Subcutaneous adipose tissue (tissue), 4 donors: Measurements from ENCODE around the gene DCANP1. TPM values are rescaled to one million over a fixed set of nuclear protein-coding genes. Genes with fewer than 3 reads are reported as not detected.

Experiments used
- total RNA-seq, 4 donors: library from RNA; depleted of rRNA; stranded (reverse); fragments of >200 nt; gene quantifications; one replicate each; pipeline ENCODE4 v1.1.0, GENCODE V29; 2016
- TF ChIP-seq, protein P1 (sequence below): fragments of 450-650 bp; IDR thresholded peaks from one replicate; pipeline ENCODE4 v1.5.1; 2016; ENCODE audit warnings: low read depth, mild to moderate bottlenecking, control low read depth, antibody characterized with exemption, moderate library complexity

DCANP1 gene
- total RNA-seq, 4 donors from 2014 or later, result 0.17 TPM; not detected in 3

DNA sequence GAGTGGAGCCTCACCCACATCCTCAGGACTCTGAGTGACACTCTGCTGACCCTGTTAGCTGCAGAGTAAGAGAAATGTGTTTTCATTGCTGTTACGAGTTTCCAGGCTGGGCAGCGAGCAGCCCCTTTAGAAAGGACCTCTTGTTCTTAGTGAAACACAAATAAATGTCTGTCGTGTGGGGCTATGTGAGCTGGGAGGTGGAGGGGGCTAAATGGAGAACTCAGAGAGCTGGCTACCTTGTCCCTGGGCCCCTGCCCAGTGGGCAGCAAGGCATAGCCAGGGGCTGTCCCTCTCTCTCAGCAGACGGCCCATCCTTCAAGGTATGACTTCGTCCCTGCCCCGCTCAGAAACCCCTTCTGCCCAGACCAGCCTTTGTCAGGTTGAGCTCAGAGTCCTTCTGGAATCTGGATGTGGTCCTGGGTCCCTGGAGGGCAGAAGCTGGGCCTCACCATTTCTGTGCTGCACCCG, 10.2 kb downstream of the DCANP1 start:
- TF ChIP-seq, protein P1, sequence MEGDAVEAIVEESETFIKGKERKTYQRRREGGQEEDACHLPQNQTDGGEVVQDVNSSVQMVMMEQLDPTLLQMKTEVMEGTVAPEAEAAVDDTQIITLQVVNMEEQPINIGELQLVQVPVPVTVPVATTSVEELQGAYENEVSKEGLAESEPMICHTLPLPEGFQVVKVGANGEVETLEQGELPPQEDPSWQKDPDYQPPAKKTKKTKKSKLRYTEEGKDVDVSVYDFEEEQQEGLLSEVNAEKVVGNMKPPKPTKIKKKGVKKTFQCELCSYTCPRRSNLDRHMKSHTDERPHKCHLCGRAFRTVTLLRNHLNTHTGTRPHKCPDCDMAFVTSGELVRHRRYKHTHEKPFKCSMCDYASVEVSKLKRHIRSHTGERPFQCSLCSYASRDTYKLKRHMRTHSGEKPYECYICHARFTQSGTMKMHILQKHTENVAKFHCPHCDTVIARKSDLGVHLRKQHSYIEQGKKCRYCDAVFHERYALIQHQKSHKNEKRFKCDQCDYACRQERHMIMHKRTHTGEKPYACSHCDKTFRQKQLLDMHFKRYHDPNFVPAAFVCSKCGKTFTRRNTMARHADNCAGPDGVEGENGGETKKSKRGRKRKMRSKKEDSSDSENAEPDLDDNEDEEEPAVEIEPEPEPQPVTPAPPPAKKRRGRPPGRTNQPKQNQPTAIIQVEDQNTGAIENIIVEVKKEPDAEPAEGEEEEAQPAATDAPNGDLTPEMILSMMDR, result no peak

DNA sequence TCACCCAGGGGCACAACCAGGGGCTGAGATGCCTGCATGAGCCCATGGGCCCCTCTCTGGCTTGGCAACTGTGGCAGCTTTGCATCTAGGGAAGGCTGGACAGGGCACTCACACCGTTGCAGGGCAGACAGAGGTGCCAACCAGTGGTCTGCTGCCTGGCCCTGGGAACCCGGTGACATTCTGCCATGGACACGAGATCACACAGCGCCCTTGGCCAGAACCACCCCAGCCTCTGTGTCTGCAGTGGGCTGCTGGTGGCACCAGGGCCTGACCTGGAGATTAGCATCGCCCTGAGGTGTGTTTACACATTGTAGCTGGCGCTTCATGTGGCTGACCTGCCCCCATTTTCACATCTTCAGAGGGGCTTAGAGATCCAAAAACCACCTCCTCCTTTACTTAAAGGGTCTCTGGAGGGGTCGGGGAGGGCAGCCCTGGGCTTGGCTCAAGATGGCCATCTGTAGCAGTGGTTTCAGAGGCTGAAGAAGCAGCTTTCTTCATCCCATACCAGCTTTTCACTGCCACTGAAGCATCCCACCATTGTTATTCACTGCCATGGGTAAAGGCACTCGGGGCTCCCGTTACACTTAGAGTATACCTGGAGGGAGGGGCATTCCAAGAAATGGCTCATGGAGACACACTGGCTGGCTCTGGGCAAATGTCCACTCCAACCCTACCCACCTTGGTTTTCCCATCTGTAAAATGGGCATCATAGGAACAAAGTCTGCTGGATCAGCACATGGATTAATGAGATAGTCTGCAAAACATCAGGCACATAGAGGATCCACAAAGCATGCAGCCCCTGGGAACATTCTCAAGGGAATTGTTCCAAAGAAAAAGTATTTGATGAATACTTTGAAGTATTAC, 11.4 kb downstream of the DCANP1 start:
- TF ChIP-seq, protein P1, result no peak

DNA sequence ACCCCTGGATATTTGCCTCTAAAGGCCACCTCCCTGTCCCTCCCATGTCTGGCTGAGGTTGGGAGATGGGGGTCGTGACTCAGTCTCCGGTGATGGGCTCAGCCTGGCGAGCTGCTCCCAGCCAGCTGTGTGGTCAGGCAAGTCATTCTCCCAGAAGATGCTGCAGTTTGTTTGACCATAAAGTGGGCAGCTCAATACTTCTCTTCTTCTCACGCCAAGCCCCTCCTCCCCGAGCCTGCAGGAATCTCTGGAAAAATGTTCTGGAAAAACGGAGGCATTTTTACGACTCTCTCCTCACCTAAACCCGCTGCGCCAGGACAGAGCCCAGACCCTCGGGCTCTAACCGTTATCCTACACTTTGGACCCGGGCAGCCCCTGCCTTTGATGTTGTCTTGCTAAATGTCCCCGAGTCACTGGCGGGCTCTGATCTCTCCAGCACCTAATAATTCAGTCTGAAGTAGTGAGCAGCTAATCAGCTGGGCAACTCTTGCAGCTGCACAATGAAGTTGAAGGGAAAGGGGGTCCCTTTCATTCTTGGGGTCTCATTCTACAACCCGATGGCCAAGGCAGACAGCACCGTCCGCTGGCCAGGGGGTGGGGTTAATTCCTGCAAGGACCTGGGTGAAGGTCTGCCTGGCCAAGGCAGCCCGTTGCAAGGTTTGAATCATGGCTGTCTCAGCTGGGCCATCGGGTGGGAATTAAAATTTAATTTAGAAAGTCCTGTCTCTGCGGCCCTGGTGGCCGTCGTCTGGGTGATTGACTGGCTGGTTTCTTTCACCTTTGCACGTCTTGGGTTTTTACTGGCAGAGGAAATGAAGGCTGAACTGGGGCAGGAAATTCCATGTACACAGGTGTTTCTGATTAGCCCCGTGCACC, 12.3 kb downstream of the DCANP1 start:
- TF ChIP-seq, protein P1, result no peak

DNA sequence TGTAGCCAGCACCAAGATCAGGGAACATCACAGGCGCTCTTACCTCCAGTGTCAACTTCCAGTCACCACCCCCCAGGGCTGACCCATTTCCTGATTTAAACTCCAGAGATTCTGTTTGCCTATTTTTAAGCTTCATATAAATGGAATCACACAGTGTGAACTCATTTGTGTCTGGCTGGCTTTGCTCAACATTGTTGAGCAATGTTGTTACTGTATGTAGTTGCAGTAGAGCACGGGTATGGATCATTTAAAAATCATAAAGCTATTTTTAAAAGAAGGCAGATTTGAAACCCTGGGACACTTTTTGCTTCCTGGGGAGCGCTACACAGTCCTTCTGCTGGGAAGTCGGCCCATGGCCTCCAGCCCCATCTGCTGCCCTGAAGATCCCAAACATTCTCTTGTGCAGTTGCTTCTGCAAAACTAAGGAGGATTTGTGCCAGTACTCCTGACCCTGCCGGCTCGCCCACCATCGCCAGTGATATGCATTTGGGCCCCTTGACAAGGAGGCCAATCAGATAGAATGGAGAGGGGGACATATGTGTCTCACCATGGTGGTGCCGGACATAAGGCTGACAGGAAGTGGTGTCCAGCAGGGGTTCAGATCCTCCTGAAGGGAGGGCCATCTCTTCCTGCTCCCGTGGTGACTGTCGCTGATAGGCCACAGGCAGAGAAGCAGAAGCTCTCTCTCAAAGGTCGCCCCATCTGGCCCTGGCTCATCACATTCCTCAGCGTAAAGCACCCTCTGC, 13.3 kb downstream of the DCANP1 start:
- TF ChIP-seq, protein P1, result no peak

DNA sequence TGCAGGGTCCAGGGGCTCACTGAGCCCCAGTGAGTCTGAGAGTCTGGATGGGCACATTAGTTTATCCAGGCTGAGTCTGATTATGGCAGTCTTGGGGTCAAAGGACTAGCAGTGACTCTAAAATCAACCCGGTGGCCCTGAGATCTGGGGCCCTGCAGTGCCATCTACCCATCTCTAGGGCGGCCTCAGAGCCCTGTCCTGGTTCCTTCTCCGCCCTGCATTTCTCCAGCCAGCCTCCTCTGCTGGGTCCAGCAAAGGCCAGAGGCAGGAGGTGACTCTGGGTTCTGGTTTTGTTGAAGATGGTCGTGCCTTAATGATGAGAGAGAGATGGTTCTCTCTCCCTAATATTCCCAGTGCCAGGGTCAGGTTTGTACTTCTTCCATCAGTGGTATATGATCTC, 15.0 kb downstream of the DCANP1 start:
- TF ChIP-seq, protein P1, result no peak

DNA sequence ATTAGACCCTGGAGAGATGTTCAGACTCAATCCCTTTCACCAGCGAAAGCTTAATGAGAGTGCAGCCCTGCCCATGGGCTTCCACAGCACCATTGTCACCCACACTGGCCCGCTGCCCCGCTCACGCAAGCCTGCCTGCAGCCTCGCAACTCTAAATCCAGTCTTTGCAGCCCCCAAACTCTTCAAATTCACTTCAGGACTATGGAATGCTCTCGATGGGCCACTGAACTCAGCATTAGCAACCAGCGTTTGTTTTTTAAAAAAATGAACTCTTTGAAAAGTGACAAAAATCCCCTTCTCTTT, 17.1 kb downstream of the DCANP1 start:
- TF ChIP-seq, protein P1, result no peak
